IMR-90 (cell line): ENCODE measurements around the gene ZBTB32.

ENCODE experiments used
- CTCF ChIP-seq: conservative IDR thresholded peaks from 2 replicates; pipeline ENCODE4 v1.5.1; 2012; ENCODE audit warnings: mild to moderate bottlenecking, low read depth, low read length, improper control_type of control experiment
- POLR2A ChIP-seq: IDR thresholded peaks from 2 replicates; pipeline ENCODE4 v1.6.1; 2012; ENCODE audit warnings: mild to moderate bottlenecking, low read depth, low read length

GRCh38 chr19:35723671-35724070 is 19.3 kb downstream of the ZBTB32 start:
- TF ChIP-seq POLR2A, result no peak
- no peak for TF ChIP-seq CTCF
